WTC11 (cell line): ENCODE results near the gene HLTF. TPM values are rescaled to one million over a fixed set of nuclear protein-coding genes. Genes with fewer than 3 reads are reported as not detected.
A peak's percentile ranks its signal among the peaks of the same experiment; 100 is the strongest.

Experiments
- ATF1 ChIP-seq: sonication (generic); formaldehyde crosslinking; IDR thresholded peaks from 2 replicates; pipeline ENCODE4 v1.8.1; 2023; ENCODE audit warnings: mild to moderate bottlenecking, moderate library complexity, missing genetic modification reagents
- EMX1 ChIP-seq: fragments of 250-450 bp; sonication (Bioruptor Pico); IDR thresholded peaks from 2 replicates; pipeline ENCODE4 v1.8.0; 2021; ENCODE audit warnings: mild to moderate bottlenecking
- FOXK1 ChIP-seq: sonication (generic); formaldehyde crosslinking; IDR thresholded peaks from 2 replicates; pipeline ENCODE4 v1.8.0; 2022; ENCODE audit warnings: mild to moderate bottlenecking, moderate library complexity, missing genetic modification reagents
- FOXP1 ChIP-seq: sonication (generic); formaldehyde crosslinking; IDR thresholded peaks from 2 replicates; pipeline ENCODE4 v1.8.0; 2022; ENCODE audit warnings: missing genetic modification reagents, mild to moderate bottlenecking, moderate library complexity, borderline replicate concordance
- GABPB1 ChIP-seq: sonication (generic); formaldehyde crosslinking; IDR thresholded peaks from 2 replicates; pipeline ENCODE4 v1.8.1; 2023; ENCODE audit warnings: mild to moderate bottlenecking, missing genetic modification reagents
- IRF2 ChIP-seq: sonication (generic); formaldehyde crosslinking; IDR thresholded peaks from 2 replicates; pipeline ENCODE4 v1.8.0; 2022; ENCODE audit warnings: low read depth, missing genetic modification reagents, borderline replicate concordance
- KAT7 ChIP-seq: sonication (generic); formaldehyde crosslinking; IDR thresholded peaks from 2 replicates; pipeline ENCODE4 v1.8.1; 2023; ENCODE audit warnings: missing genetic modification reagents, mild to moderate bottlenecking, borderline replicate concordance
- MYBL2 ChIP-seq: sonication (generic); formaldehyde crosslinking; IDR thresholded peaks from 2 replicates; pipeline ENCODE4 v1.8.1; 2023; ENCODE audit warnings: mild to moderate bottlenecking, moderate library complexity, missing genetic modification reagents
- NFATC4 ChIP-seq: fragments of 250-450 bp; sonication (Bioruptor Pico); IDR thresholded peaks from 2 replicates; pipeline ENCODE4 v1.9.0; 2021; ENCODE audit warnings: mild to moderate bottlenecking
- NFE2L1 ChIP-seq: sonication (generic); formaldehyde crosslinking; IDR thresholded peaks from 2 replicates; pipeline ENCODE4 v1.8.1; 2023; ENCODE audit warnings: missing genetic modification reagents
- RELA ChIP-seq: sonication (generic); formaldehyde crosslinking; IDR thresholded peaks from 2 replicates; pipeline ENCODE4 v1.8.1; 2022; ENCODE audit warnings: missing genetic modification reagents, mild to moderate bottlenecking, borderline replicate concordance
- SP1 ChIP-seq: sonication (generic); formaldehyde crosslinking; conservative IDR thresholded peaks from 2 replicates; pipeline ENCODE4 v1.8.1; 2022; ENCODE audit warnings: missing genetic modification reagents
- TP53 ChIP-seq: sonication (generic); formaldehyde crosslinking; IDR thresholded peaks from 2 replicates; pipeline ENCODE4 v1.8.1; 2023; ENCODE audit warnings: mild to moderate bottlenecking, missing genetic modification reagents
- total RNA-seq: library from RNA; stranded (reverse); gene quantifications from 3 replicates; pipeline ENCODE4 v1.2.3, GENCODE V29; 2021
- TF ChIP-seq, protein P1 (sequence below): sonication (generic); formaldehyde crosslinking; IDR thresholded peaks from 2 replicates; pipeline ENCODE4 v1.8.1; 2023; ENCODE audit warnings: mild to moderate bottlenecking, moderate library complexity, missing genetic modification reagents
- TF ChIP-seq, protein P2 (sequence below): fragments of 250-450 bp; sonication (Bioruptor Pico); conservative IDR thresholded peaks from 2 replicates; pipeline ENCODE4 v1.9.0; 2021; ENCODE audit warnings: mild to moderate bottlenecking
- TF ChIP-seq, protein P3 (sequence below): sonication (generic); formaldehyde crosslinking; IDR thresholded peaks from 2 replicates; pipeline ENCODE4 v1.8.0; 2022; ENCODE audit warnings: mild to moderate bottlenecking, missing genetic modification reagents
- TF ChIP-seq, protein P4 (sequence below): sonication (generic); formaldehyde crosslinking; IDR thresholded peaks from 2 replicates; pipeline ENCODE4 v1.8.0; 2022; ENCODE audit warnings: mild to moderate bottlenecking, missing genetic modification reagents
- TF ChIP-seq, protein P5 (sequence below): sonication (generic); formaldehyde crosslinking; IDR thresholded peaks from 2 replicates; pipeline ENCODE4 v1.8.0; 2022; ENCODE audit warnings: mild to moderate bottlenecking, missing genetic modification reagents
- TF ChIP-seq, protein P6 (sequence below): sonication (generic); formaldehyde crosslinking; IDR thresholded peaks from 2 replicates; pipeline ENCODE4 v1.8.0; 2023; ENCODE audit warnings: mild to moderate bottlenecking, missing genetic modification reagents

Gene HLTF
- total RNA-seq, 1 experiment from 2014 or later = 62.4 TPM

DNA sequence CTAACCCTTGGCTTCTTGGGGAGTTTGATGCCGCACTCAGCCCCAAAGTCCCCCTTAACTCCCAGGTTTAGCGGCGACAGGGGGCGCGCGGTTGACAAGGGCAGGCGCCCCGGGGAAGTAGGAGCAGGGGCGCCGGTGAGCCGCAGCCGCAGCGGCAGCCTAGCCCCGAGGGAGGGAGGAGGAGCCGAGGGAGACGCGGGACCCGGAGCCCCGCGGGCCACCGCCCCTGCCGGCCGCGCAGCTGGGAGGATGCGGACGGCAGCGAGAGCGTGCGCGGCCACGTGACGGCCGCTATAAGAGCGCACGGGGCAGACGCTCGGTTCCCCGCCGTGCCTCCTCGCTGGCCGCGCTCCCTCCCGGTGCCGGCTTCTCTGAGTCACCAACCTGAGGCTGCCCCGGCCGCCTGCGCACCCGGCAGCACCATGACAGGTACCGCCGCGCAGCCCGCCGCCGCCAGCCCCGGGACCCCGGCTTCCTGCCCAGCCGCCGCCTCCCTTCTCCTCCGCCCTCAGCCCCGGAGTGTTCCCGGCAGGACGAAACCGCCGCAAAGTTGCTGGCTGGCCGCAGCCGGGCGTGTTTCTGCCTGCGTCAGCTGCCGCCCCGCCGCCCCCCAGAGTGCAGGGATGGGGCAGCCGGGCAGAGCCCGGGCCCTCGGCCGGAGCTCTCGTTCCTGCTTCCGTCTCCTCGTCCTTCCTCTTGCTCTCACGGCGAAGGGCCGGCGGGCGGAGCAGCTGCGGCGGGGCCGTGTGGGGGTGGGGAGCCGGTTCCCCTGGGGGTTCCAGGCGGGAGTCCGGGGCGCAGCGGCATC, 94.9 kb downstream of the HLTF start, which contains the start of gene GYG1 (continued):
- TF ChIP-seq, protein P1, sequence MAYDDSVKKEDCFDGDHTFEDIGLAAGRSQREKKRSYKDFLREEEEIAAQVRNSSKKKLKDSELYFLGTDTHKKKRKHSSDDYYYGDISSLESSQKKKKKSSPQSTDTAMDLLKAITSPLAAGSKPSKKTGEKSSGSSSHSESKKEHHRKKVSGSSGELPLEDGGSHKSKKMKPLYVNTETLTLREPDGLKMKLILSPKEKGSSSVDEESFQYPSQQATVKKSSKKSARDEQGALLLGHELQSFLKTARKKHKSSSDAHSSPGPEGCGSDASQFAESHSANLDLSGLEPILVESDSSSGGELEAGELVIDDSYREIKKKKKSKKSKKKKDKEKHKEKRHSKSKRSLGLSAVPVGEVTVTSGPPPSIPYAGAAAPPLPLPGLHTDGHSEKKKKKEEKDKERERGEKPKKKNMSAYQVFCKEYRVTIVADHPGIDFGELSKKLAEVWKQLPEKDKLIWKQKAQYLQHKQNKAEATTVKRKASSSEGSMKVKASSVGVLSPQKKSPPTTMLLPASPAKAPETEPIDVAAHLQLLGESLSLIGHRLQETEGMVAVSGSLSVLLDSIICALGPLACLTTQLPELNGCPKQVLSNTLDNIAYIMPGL (CRISPR knock-in tag) = peak; percentile 86
- TF ChIP-seq ATF1 (CRISPR knock-in tag) (no peak), NFATC4 (no peak), MYBL2 (CRISPR knock-in tag) (peak; percentile 48; the same call in 1 of the 2 replicates), NFE2L1 (CRISPR knock-in tag) (peak; percentile 59; the same call in 1 of the 2 replicates), FOXP1 (CRISPR knock-in tag) (peak; percentile 77), TP53 (peak; percentile 70), IRF2 (CRISPR knock-in tag) (0 out of 2 replicates have a peak, but pooled peaks have one; percentile 50), SP1 (CRISPR knock-in tag) (peak; percentile 47), RELA (CRISPR knock-in tag) (0 out of 2 replicates have a peak, but pooled peaks have one; percentile 13), EMX1 (CRISPR knock-in tag) (no peak), FOXK1 (CRISPR knock-in tag) (peak; percentile 76; the same call in 1 of the 2 replicates), GABPB1 (peak; percentile 34; the same call in 1 of the 2 replicates), KAT7 (0 out of 2 replicates have a peak, but pooled peaks have one; percentile 91)
- TF ChIP-seq, protein P2, sequence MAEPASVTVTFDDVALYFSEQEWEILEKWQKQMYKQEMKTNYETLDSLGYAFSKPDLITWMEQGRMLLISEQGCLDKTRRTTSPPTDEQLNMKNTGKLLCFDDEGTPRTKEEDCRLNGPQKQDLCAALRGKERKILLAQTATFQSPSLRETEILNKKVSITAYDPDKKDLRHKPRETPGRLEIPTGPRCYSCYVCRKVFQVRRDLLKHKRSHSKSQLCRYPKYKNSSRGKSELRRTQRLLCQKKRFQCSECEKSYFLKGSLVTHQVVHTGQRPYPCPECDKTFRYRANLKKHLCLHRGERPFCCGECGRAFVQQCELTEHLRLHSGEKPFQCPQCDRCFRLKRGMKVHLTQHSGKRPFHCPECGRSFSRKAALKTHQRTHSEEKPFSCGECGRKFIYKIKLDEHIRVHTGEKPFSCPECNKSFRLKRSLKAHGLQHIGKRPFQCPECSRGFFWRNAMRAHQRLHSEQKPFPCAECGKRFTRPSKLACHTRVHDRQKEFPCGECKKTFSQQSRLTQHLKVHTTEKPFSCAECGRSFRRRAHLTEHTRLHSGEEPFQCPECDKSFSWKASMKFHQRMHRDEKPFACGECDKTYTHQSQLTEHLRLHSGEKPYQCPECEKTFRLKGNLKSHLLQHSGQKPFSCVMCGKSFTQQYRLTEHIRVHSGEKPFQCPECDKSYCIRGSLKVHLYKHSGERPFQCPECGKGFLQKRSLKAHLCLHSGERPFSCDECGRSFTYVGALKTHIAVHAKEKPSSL = no peak
- TF ChIP-seq, protein P3, sequence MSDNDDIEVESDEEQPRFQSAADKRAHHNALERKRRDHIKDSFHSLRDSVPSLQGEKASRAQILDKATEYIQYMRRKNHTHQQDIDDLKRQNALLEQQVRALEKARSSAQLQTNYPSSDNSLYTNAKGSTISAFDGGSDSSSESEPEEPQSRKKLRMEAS (CRISPR knock-in tag) = peak; percentile 84; the same call in 1 of the 2 replicates
- TF ChIP-seq, protein P4, sequence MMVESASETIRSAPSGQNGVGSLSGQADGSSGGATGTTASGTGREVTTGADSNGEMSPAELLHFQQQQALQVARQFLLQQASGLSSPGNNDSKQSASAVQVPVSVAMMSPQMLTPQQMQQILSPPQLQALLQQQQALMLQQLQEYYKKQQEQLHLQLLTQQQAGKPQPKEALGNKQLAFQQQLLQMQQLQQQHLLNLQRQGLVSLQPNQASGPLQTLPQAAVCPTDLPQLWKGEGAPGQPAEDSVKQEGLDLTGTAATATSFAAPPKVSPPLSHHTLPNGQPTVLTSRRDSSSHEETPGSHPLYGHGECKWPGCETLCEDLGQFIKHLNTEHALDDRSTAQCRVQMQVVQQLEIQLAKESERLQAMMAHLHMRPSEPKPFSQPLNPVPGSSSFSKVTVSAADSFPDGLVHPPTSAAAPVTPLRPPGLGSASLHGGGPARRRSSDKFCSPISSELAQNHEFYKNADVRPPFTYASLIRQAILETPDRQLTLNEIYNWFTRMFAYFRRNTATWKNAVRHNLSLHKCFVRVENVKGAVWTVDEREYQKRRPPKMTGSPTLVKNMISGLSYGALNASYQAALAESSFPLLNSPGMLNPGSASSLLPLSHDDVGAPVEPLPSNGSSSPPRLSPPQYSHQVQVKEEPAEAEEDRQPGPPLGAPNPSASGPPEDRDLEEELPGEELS = peak; percentile 79
- TF ChIP-seq, protein P5, sequence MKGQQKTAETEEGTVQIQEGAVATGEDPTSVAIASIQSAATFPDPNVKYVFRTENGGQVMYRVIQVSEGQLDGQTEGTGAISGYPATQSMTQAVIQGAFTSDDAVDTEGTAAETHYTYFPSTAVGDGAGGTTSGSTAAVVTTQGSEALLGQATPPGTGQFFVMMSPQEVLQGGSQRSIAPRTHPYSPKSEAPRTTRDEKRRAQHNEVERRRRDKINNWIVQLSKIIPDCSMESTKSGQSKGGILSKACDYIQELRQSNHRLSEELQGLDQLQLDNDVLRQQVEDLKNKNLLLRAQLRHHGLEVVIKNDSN = peak; percentile 94
- TF ChIP-seq, protein P6, sequence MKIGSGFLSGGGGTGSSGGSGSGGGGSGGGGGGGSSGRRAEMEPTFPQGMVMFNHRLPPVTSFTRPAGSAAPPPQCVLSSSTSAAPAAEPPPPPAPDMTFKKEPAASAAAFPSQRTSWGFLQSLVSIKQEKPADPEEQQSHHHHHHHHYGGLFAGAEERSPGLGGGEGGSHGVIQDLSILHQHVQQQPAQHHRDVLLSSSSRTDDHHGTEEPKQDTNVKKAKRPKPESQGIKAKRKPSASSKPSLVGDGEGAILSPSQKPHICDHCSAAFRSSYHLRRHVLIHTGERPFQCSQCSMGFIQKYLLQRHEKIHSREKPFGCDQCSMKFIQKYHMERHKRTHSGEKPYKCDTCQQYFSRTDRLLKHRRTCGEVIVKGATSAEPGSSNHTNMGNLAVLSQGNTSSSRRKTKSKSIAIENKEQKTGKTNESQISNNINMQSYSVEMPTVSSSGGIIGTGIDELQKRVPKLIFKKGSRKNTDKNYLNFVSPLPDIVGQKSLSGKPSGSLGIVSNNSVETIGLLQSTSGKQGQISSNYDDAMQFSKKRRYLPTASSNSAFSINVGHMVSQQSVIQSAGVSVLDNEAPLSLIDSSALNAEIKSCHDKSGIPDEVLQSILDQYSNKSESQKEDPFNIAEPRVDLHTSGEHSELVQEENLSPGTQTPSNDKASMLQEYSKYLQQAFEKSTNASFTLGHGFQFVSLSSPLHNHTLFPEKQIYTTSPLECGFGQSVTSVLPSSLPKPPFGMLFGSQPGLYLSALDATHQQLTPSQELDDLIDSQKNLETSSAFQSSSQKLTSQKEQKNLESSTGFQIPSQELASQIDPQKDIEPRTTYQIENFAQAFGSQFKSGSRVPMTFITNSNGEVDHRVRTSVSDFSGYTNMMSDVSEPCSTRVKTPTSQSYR = no peak
